IMR-90 (cell line): ENCODE results near the gene FKBP7. TPM values are rescaled to one million over a fixed set of nuclear protein-coding genes. Genes with fewer than 3 reads are reported as not detected.
"Not testable (repeated sequence)": the region's sequence is repeated elsewhere in the genome, so short reads cannot be mapped to it uniquely, and the experiment has no call there.

Experiments
- ATAC-seq: fragments of 200-7000 bp; cut with Tn5 transposase; 2 replicates; pipeline ENCODE4 v1.9.1; 2020; ENCODE audit warnings: low read depth, mild to moderate bottlenecking, moderate library complexity
- BruUV-seq: library from RNA; stranded (reverse); fragments of 400-500 nt; replicated peaks from 2 replicates; lab custom pipeline; 2021; lab: Mats Ljungman, UMichigan
- CTCF ChIA-PET: fragments of 300-600 bp; formaldehyde crosslinking; extraction: SDS; loops from one replicate; lab custom pipeline; 2021; ENCODE audit warnings: antibody characterized with exemption; lab: Yijun Ruan, JAX
- POLR2A ChIA-PET: fragments of 300-600 bp; sonication (Branson Sonifier 250); formaldehyde crosslinking; loops from one replicate; lab custom pipeline; 2022; ENCODE audit warnings: antibody characterized with exemption; ENCODE audit not compliant: unreplicated experiment; lab: Charles Lee
- DNase-seq: peaks from one replicate; pipeline ENCODE4 v3.0.0; 2013
- H2AFZ ChIP-seq: replicated peaks from 2 replicates; pipeline ENCODE3; 2013; ENCODE audit warnings: low read length, mild to moderate bottlenecking; ENCODE audit not compliant: poor library complexity
- H2AK5ac ChIP-seq: 2 replicates; pipeline ENCODE4 v1.6.1; 2013; ENCODE audit warnings: low read depth, low read length, inconsistent platforms
- H2AK9ac ChIP-seq: replicated peaks from 2 replicates; pipeline ENCODE3; 2013; ENCODE audit warnings: mild to moderate bottlenecking, low read depth, low read length, moderate library complexity; ENCODE audit not compliant: poor library complexity
- H2BK120ac ChIP-seq: 2 replicates; pipeline ENCODE4 v1.6.1; 2013; ENCODE audit warnings: low read depth, low read length, inconsistent platforms
- H2BK15ac ChIP-seq: 3 replicates; pipeline ENCODE4 v1.6.1; 2013; ENCODE audit warnings: low read depth, low read length, inconsistent platforms
- H2BK20ac ChIP-seq: 2 replicates; pipeline ENCODE4 v1.6.1; 2013; ENCODE audit warnings: low read depth, mild to moderate bottlenecking, inconsistent platforms, low read length, moderate library complexity
- H2BK5ac ChIP-seq: 2 replicates; pipeline ENCODE4 v1.6.1; 2013; ENCODE audit warnings: mild to moderate bottlenecking, low read depth, low read length, inconsistent platforms; ENCODE audit not compliant: poor library complexity, severe bottlenecking
- H3K14ac ChIP-seq: replicated peaks from 2 replicates; pipeline ENCODE4 v1.6.1; 2013; ENCODE audit warnings: low read depth, low read length, inconsistent platforms
- H3K18ac ChIP-seq: 2 replicates; pipeline ENCODE4 v1.6.1; 2013; ENCODE audit warnings: low read depth, low read length, control low read depth
- H3K23ac ChIP-seq: 2 replicates; pipeline ENCODE4 v1.6.1; 2013; ENCODE audit warnings: low read depth, low read length, inconsistent platforms
- H3K27ac ChIP-seq: 2 replicates; pipeline ENCODE4 v1.5.1; 2013; ENCODE audit warnings: mild to moderate bottlenecking, control low read depth, low read length; ENCODE audit not compliant: insufficient read depth
- H3K27me3 ChIP-seq: 2 replicates; pipeline ENCODE4 v1.6.1; 2013; ENCODE audit warnings: low read length; ENCODE audit not compliant: control insufficient read depth, insufficient read depth
- H3K36me3 ChIP-seq: 2 replicates; pipeline ENCODE4 v1.6.1; 2013; ENCODE audit warnings: low read length, mixed read lengths; ENCODE audit not compliant: control insufficient read depth, insufficient read depth
- H3K4ac ChIP-seq: 2 replicates; pipeline ENCODE4 v1.6.1; 2013; ENCODE audit warnings: low read depth, low read length, inconsistent platforms
- H3K4me1 ChIP-seq: 2 replicates; pipeline ENCODE4 v1.6.1; 2013; ENCODE audit warnings: low read length, mixed read lengths; ENCODE audit not compliant: control insufficient read depth, insufficient read depth
- H3K4me2 ChIP-seq: 2 replicates; pipeline ENCODE4 v1.6.1; 2013; ENCODE audit warnings: low read depth, mild to moderate bottlenecking, control low read depth, low read length, moderate library complexity
- H3K4me3 ChIP-seq: 2 replicates; pipeline ENCODE4 v1.5.1; 2013; ENCODE audit warnings: low read depth, mild to moderate bottlenecking, control low read depth, low read length, moderate library complexity; ENCODE audit not compliant: insufficient read depth
- H3K56ac ChIP-seq: 2 replicates; pipeline ENCODE4 v1.6.1; 2013; ENCODE audit warnings: low read length, inconsistent platforms; ENCODE audit not compliant: insufficient read depth; ENCODE audit errors: extremely low read depth
- H3K79me1 ChIP-seq, 2 experiments: 2 replicates each; pipeline ENCODE4 v1.6.1; 2013; ENCODE audit warnings: low read length in 2 of 2, inconsistent platforms in 1 of 2, low read depth in 1 of 2
- H3K9ac ChIP-seq: 2 replicates; pipeline ENCODE4 v1.6.1; 2013; ENCODE audit warnings: low read depth, low read length, control low read depth
- H3K9me1 ChIP-seq: 2 replicates; pipeline ENCODE4 v1.6.1; 2013; ENCODE audit warnings: low read length, inconsistent platforms; ENCODE audit not compliant: insufficient read depth
- H3K9me3 ChIP-seq: 2 replicates; pipeline ENCODE4 v1.6.1; 2013; ENCODE audit warnings: low read length; ENCODE audit not compliant: control insufficient read depth, insufficient read depth
- H4K20me1 ChIP-seq: 2 replicates; pipeline ENCODE4 v1.6.1; 2013; ENCODE audit warnings: low read length, inconsistent platforms; ENCODE audit not compliant: insufficient read depth
- H4K5ac ChIP-seq: 2 replicates; pipeline ENCODE4 v1.6.1; 2013; ENCODE audit warnings: mild to moderate bottlenecking, low read depth, low read length, control low read depth
- H4K8ac ChIP-seq, 2 experiments: 2 replicates each; pipeline ENCODE4 v1.6.1; 2013; ENCODE audit warnings: low read depth in 2 of 2, low read length in 2 of 2, control low read depth in 1 of 2, inconsistent platforms in 1 of 2
- H4K91ac ChIP-seq: 2 replicates; pipeline ENCODE4 v1.6.1; 2013; ENCODE audit warnings: low read depth, low read length, inconsistent platforms; ENCODE audit not compliant: insufficient read depth
- CEBPB ChIP-seq: IDR thresholded peaks from 2 replicates; pipeline ENCODE4 v1.6.1; 2012; ENCODE audit warnings: low read depth, low read length, improper control_type of control experiment
- MAFK ChIP-seq: IDR thresholded peaks from 2 replicates; pipeline ENCODE4 v1.6.1; 2012; ENCODE audit warnings: low read depth, low read length, improper control_type of control experiment
- MAZ ChIP-seq: IDR thresholded peaks from 2 replicates; pipeline ENCODE4 v1.6.1; 2012; ENCODE audit warnings: low read depth, mild to moderate bottlenecking, low read length, improper control_type of control experiment, moderate library complexity, borderline replicate concordance
- RFX5 ChIP-seq: IDR thresholded peaks from 2 replicates; pipeline ENCODE4 v1.8.0; 2012; ENCODE audit warnings: low read depth, mild to moderate bottlenecking, low read length, moderate library complexity
- WGBS, 2 experiments: methylation state at CpG; one replicate each; pipeline versions ENCODE4 v1.1.5 to v1.1.7; 2013; ENCODE audit warnings: missing lambda C conversion rate in 2 of 2; ENCODE audit not compliant: insufficient read length in 1 of 2; ENCODE audit errors: extremely low coverage in 2 of 2; 5-methylcytosine and 5-hydroxymethylcytosine counted together
- dilution Hi-C: fragments of 300-500 bp; cut with HindIII; formaldehyde crosslinking; loops from one replicate; pipeline ENCODE4 v1.14.3; 2018; ENCODE audit warnings: low sequenced_read_pairs; ENCODE audit not compliant: unreplicated experiment
- in situ Hi-C: fragments of 300-500 bp; cut with MboI; formaldehyde crosslinking; loops from 3 replicates; pipeline ENCODE4 v1.14.3; 2019; ENCODE audit warnings: low sequenced_read_pairs, inconsistent platforms, mixed read lengths
- intact Hi-C: fragments of 100-400 bp; cut with micrococcal nuclease; formaldehyde crosslinking; loops from 2 replicates; pipeline ENCODE4 v1.10.0; 2022
- polyA plus RNA-seq, 3 experiments: library from polyadenylated mRNA; depleted of rRNA; stranded (reverse); fragments of >200 nt; gene quantifications; 2 replicates each; pipeline ENCODE4 v1.2.3, GENCODE V29; 2012; ENCODE audit warnings: low replicate concordance in 1 of 3
- total RNA-seq: library from RNA; depleted of rRNA; stranded (reverse); fragments of >200 nt; gene quantifications from 2 replicates; pipeline ENCODE4 v1.2.3, GENCODE V29; 2012
- TF ChIP-seq, protein P1 (sequence below): conservative IDR thresholded peaks from 2 replicates; pipeline ENCODE4 v1.5.1; 2012; ENCODE audit warnings: mild to moderate bottlenecking, low read depth, low read length, improper control_type of control experiment

Gene FKBP7
- total and polyA plus RNA-seq, 2 of the 4 experiments (the other 2 are of a cell fraction): 32.6 to 51.0 TPM

DNA sequence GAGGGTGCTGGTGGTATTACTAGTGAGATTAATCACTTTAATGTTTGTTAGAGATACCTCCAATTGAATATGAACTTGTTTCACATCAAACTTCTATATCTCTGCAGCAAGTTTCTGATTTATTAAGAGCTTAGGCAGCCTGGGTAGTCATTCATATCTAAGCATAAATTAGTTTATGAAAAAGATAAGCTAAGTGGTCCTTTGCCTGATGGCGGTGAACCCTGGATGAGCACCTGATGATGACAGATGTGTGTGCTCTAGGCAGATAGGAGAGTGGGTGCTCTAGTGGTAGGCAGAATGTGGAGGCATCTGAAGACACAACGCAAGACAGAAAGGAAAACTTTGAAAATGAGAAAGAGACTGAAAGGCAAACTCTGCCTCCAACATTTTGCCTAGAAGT lies 5.0 kb downstream of the FKBP7 start:
- in situ Hi-C loops (no loop called here), dilution Hi-C loops (no loop called here), intact Hi-C loops (no loop called here)
- Histone ChIP-seq H3K23ac (no peak overlapping the region; the same call in 1 of the 2 replicates), H4K91ac (no peak overlapping the region), H3K27me3 (no peaks in the 10 kb centered on the region), H2AFZ (no peak overlapping the region), H4K8ac (no peak overlapping the region), H3K18ac (no peak overlapping the region), H3K4ac (no peak overlapping the region), H3K79me1 (peaks cover 20 to 21% of the 10 kb centered on the region in 2 experiments), H2AK5ac (no peak overlapping the region), H3K4me3 (no peak overlapping the region), H2BK5ac (no peak overlapping the region), H2BK20ac (no peak overlapping the region), H3K9ac (no peak overlapping the region), H2BK120ac (no peak overlapping the region), H3K9me1 (no peaks in the 10 kb centered on the region; the same call in 1 of the 2 replicates), H3K56ac (no peak overlapping the region), H3K4me2 (no peak overlapping the region), H3K36me3 (peaks cover 5% of the 10 kb centered on the region; the same call in 1 of the 2 replicates), H3K27ac (no peak overlapping the region), H2BK15ac (no peak overlapping the region), H4K5ac (no peak overlapping the region), H3K4me1 (peaks cover 5% of the 10 kb centered on the region), H4K20me1 (no peaks in the 10 kb centered on the region), H3K14ac (no peak overlapping the region), H2AK9ac (no peak overlapping the region), H3K9me3 (no peaks in the 10 kb centered on the region)
- CTCF ChIA-PET: no interaction called here
- TF ChIP-seq MAZ (no peak), RFX5 (no peak), MAFK (no peak), CEBPB (no peak)
- TF ChIP-seq, protein P1, sequence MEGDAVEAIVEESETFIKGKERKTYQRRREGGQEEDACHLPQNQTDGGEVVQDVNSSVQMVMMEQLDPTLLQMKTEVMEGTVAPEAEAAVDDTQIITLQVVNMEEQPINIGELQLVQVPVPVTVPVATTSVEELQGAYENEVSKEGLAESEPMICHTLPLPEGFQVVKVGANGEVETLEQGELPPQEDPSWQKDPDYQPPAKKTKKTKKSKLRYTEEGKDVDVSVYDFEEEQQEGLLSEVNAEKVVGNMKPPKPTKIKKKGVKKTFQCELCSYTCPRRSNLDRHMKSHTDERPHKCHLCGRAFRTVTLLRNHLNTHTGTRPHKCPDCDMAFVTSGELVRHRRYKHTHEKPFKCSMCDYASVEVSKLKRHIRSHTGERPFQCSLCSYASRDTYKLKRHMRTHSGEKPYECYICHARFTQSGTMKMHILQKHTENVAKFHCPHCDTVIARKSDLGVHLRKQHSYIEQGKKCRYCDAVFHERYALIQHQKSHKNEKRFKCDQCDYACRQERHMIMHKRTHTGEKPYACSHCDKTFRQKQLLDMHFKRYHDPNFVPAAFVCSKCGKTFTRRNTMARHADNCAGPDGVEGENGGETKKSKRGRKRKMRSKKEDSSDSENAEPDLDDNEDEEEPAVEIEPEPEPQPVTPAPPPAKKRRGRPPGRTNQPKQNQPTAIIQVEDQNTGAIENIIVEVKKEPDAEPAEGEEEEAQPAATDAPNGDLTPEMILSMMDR: no peak
- BruUV-seq: no TSS peak
- DNase-seq: no peak
- POLR2A ChIA-PET: no interaction called here
- no peak for ATAC-seq
- WGBS, 2 experiments: 100% methylated on average over 1 of the region's 2 CpGs; no CpG with 5 or more reads in 1 of the 2 experiments

DNA sequence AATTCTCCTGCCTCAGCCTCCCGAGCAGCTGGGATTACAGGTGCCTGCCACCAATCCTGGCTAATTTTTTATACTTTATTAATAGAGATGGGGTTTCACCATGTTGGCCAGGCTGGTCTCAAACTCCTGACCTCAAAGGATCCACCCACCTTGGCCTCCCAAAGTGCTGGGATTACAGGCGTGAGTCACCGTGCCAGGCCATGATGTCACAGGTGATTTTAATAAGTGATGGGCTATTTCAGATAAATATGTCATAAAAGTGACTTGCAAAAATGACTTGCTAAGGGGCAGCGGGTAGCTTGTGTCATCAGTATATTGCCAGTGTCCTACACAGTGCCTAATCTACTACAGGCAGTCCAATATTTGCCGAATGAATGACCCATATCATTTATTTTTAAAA lies 7.1 kb downstream of the FKBP7 start:
- H2BK20ac ChIP-seq, in situ Hi-C loops, H2AFZ ChIP-seq, H2AK9ac ChIP-seq, H3K27ac ChIP-seq, H3K79me1 ChIP-seq, H3K4me2 ChIP-seq, H3K9me1 ChIP-seq, H3K4ac ChIP-seq, H3K14ac ChIP-seq, H3K36me3 ChIP-seq, H3K27me3 ChIP-seq, H3K23ac ChIP-seq, H3K18ac ChIP-seq, H3K4me1 ChIP-seq, intact Hi-C loops, ATAC-seq, H2BK15ac ChIP-seq, H3K9ac ChIP-seq, H4K91ac ChIP-seq, H4K8ac ChIP-seq, H2BK5ac ChIP-seq, H2BK120ac ChIP-seq, H3K9me3 ChIP-seq, H4K20me1 ChIP-seq, BruUV-seq, H4K5ac ChIP-seq, H2AK5ac ChIP-seq, dilution Hi-C loops, H3K4me3 ChIP-seq, DNase-seq, H3K56ac ChIP-seq: not testable (repeated sequence)
- CTCF ChIA-PET: interaction anchor here (0.9 kb wide), 1 partner anchor 18 kb away, joined by 3 read pairs; no protein-coding TSS in a partner anchor
- no CpG with 5 or more reads among the region's 5 CpGs for WGBS, 2 experiments
- POLR2A ChIA-PET: interaction anchor here (0.9 kb wide), 1 partner anchor 11 kb away, joined by 4 read pairs; no protein-coding TSS in a partner anchor
